Measurements from ENCODE around the gene PAPPA2. TPM values are rescaled to one million over a fixed set of nuclear protein-coding genes. Genes with fewer than 3 reads are reported as not detected.
"Not testable (repeated sequence)": the region's sequence is repeated elsewhere in the genome, so short reads cannot be mapped to it uniquely, and the experiment has no call there.

Gene PAPPA2
- total RNA-seq, 4 donors from 2014 or later, result 0.55 to 3.3 (median 2.2) TPM; not detected in 1

DNA sequence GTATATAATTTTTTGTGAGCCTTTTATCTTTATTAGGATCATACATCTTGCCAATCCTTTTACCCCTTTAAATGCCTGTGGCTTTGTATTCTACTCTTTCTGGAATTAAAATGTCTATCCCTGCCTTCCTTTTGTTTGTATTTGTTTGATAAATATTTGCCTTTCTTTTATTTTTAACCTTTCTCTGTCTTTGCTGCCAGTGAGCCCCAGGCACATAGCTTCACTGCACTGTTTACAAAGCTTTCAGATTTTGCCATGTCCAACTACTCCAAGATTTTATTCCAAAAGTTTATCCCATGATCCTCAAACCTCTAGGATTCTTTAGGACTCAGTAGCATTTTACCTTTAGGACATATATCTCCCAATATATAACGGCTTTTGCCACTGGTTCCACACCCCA is 281.2 kb downstream of the PAPPA2 start:
- TF ChIP-seq POLR2A (IDR thresholded peaks at IDR 0.05) (no peak), POLR2AphosphoS5 (IDR thresholded peaks at IDR 0.05) (no peak), EP300 (IDR thresholded peaks at IDR 0.05; ENCODE audit: low read depth) (no peak)
- TF ChIP-seq, protein P1, sequence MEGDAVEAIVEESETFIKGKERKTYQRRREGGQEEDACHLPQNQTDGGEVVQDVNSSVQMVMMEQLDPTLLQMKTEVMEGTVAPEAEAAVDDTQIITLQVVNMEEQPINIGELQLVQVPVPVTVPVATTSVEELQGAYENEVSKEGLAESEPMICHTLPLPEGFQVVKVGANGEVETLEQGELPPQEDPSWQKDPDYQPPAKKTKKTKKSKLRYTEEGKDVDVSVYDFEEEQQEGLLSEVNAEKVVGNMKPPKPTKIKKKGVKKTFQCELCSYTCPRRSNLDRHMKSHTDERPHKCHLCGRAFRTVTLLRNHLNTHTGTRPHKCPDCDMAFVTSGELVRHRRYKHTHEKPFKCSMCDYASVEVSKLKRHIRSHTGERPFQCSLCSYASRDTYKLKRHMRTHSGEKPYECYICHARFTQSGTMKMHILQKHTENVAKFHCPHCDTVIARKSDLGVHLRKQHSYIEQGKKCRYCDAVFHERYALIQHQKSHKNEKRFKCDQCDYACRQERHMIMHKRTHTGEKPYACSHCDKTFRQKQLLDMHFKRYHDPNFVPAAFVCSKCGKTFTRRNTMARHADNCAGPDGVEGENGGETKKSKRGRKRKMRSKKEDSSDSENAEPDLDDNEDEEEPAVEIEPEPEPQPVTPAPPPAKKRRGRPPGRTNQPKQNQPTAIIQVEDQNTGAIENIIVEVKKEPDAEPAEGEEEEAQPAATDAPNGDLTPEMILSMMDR (IDR thresholded peaks at IDR 0.05), result no peak
- H3K4me1 ChIP-seq, result no peaks in the 10 kb centered on the region
- no peaks in the 10 kb centered on the region for H3K9me3 ChIP-seq
- H3K27ac ChIP-seq, result no peak overlapping the region
- intact Hi-C loops (cut with DNase I; ENCODE audit: low total_unique reads), result no loop called here
- in situ Hi-C loops (cut with MboI; ENCODE audit: low pct_ligation_motif_present in 1 of 4, low pct_unique_long_range_greater_than_20kb in 1 of 4, low sequenced_read_pairs in 3 of 4), result no loop called here
- no peak overlapping the region for H3K4me3 ChIP-seq
- H3K27me3 ChIP-seq, result no peaks in the 10 kb centered on the region
- no peaks in the 10 kb centered on the region for H3K36me3 ChIP-seq
- DNase-seq, result no peak
- WGBS, 2 donors (ENCODE audit: low coverage in 1 of 2), result 45 to 68% methylated on average over 1 of the region's 1 CpG

DNA sequence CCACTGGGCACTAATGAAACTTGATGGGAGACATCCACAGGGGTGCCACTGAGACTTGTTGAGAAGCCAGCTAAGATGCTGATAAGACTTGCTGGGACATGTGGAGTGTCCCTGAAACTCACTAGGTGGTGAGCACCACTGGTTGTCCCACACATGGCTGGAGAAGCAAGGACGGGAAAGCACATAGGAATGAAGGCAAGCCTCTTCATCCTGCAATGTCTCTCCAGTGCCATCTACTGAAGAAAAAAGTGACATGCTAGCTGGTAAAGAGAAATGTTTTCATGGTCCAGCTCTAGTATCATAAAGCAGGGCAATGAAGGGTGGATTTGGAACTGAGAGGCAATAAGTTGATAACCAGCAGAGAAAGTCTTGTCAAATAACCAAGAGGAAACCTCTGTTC is 283.0 kb downstream of the PAPPA2 start:
- TF ChIP-seq POLR2AphosphoS5 (IDR thresholded peaks at IDR 0.05) (no peak), EP300 (IDR thresholded peaks at IDR 0.05; ENCODE audit: low read depth) (no peak), POLR2A (IDR thresholded peaks at IDR 0.05) (no peak)
- TF ChIP-seq, protein P1 (IDR thresholded peaks at IDR 0.05), result no peak
- H3K36me3 ChIP-seq, result no peaks in the 10 kb centered on the region
- no peak overlapping the region for H3K27ac ChIP-seq
- no peaks in the 10 kb centered on the region for H3K9me3 ChIP-seq
- no peak for DNase-seq
- in situ Hi-C loops (cut with MboI; ENCODE audit: low pct_ligation_motif_present in 1 of 4, low pct_unique_long_range_greater_than_20kb in 1 of 4, low sequenced_read_pairs in 3 of 4) (no loop called here), intact Hi-C loops (cut with DNase I; ENCODE audit: low total_unique reads) (no loop called here)
- no peaks in the 10 kb centered on the region for H3K4me1 ChIP-seq
- H3K27me3 ChIP-seq, result no peaks in the 10 kb centered on the region
- WGBS, 2 donors (ENCODE audit: low coverage in 1 of 2), result 61% methylated on average over 1 of the region's 1 CpG; no CpG with 5 or more reads in 1 of the 2 donors
- H3K4me3 ChIP-seq, result no peak overlapping the region

DNA sequence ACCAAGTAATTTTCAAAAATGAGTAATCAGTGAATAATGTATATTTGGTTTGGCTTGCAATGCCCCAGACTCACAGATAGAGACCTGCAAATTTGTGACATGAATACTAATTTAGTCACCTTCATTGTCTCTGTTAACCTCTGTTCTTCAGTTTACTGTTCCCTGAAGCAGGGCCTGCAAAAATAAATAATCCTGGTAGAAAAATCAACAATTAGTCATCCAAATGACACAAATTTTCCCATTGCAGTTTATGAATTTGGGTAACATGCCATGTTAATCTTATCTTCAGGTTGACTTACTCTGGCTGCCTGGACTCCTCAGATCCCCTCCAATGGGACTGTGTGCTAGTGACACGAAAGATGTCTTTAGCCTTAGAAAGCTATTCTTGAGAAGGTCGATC is 289.5 kb downstream of the PAPPA2 start:
- 82 to 84% methylated on average over 2 of the region's 2 CpGs for WGBS, 2 donors (ENCODE audit: low coverage in 1 of 2)
- H3K27me3 ChIP-seq, result no peaks in the 10 kb centered on the region
- H3K36me3 ChIP-seq, result no peaks in the 10 kb centered on the region
- in situ Hi-C loops (cut with MboI; ENCODE audit: low pct_ligation_motif_present in 1 of 4, low pct_unique_long_range_greater_than_20kb in 1 of 4, low sequenced_read_pairs in 3 of 4), result no loop called here
- no peaks in the 10 kb centered on the region for H3K4me1 ChIP-seq
- H3K27ac ChIP-seq, result no peak overlapping the region
- TF ChIP-seq POLR2AphosphoS5 (IDR thresholded peaks at IDR 0.05) (no peak), EP300 (IDR thresholded peaks at IDR 0.05; ENCODE audit: low read depth) (no peak), POLR2A (IDR thresholded peaks at IDR 0.05) (no peak)
- TF ChIP-seq, protein P1 (IDR thresholded peaks at IDR 0.05), result no peak
- no peaks in the 10 kb centered on the region for H3K9me3 ChIP-seq
- intact Hi-C loops (cut with DNase I; ENCODE audit: low total_unique reads), result no loop called here
- H3K4me3 ChIP-seq, result no peak overlapping the region
- DNase-seq, result no peak

DNA sequence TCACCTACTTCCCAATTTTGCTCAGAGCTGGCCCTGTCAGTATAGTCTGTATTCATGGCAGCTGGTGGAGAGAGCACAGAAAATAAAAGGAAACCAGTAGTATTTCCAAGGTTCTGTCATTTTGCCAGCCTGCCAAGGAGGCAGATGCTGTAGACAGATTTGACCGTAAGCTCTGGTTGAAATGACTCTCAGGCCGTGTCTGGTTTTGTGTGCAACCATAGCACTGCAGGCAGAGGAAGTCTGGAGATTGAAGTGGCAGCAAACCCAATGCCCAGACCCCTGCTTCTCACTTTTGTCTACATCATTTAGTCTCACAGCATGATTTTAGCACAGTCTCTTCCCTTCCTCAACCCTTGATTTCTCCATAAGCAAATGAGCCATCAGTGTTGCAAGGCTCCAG is 291.7 kb downstream of the PAPPA2 start:
- no peak for TF ChIP-seq POLR2AphosphoS5 (IDR thresholded peaks at IDR 0.05)
- no peak for TF ChIP-seq EP300 (IDR thresholded peaks at IDR 0.05; ENCODE audit: low read depth)
- no peak for TF ChIP-seq POLR2A (IDR thresholded peaks at IDR 0.05)
- TF ChIP-seq, protein P1 (IDR thresholded peaks at IDR 0.05), result no peak
- no peaks in the 10 kb centered on the region for H3K9me3 ChIP-seq
- no peak for DNase-seq
- no peak overlapping the region for H3K4me3 ChIP-seq
- in situ Hi-C loops (cut with MboI; ENCODE audit: low pct_ligation_motif_present in 1 of 4, low pct_unique_long_range_greater_than_20kb in 1 of 4, low sequenced_read_pairs in 3 of 4) (no loop called here), intact Hi-C loops (cut with DNase I; ENCODE audit: low total_unique reads) (loop anchor here (5.0 kb wide), 1 partner anchor 1073 kb away; no protein-coding TSS in a partner anchor)
- WGBS, 2 donors (ENCODE audit: low coverage in 1 of 2), result 46 to 88% methylated on average over 2 of the region's 2 CpGs
- H3K27me3 ChIP-seq, result no peaks in the 10 kb centered on the region
- no peaks in the 10 kb centered on the region for H3K36me3 ChIP-seq
- H3K4me1 ChIP-seq, result no peaks in the 10 kb centered on the region
- H3K27ac ChIP-seq, result no peak overlapping the region

DNA sequence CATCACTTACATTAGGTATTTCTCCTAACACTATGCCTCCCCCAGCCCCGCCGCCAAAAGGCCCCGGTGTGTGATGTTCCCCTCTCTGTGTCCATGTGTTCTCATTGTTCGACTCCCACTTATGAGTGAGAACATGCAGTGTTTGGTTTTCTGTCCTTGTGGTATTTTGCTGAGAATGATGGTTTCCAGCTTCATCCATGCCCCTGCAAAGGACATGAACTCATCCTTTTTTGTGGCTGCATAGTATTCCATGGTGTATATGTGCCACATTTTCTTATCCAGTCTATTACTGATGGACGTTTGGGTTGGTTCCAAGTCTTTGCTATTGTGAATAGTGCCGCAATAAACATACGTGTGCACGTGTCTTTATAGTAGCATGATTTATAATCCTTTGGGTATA is 293.8 kb downstream of the PAPPA2 start:
- H3K27me3 ChIP-seq; H3K27ac ChIP-seq; H3K4me3 ChIP-seq; H3K9me3 ChIP-seq; H3K36me3 ChIP-seq; in situ Hi-C loops (cut with MboI; ENCODE audit: low pct_ligation_motif_present in 1 of 4, low pct_unique_long_range_greater_than_20kb in 1 of 4, low sequenced_read_pairs in 3 of 4); DNase-seq; H3K4me1 ChIP-seq: not testable (repeated sequence)
- intact Hi-C loops (cut with DNase I; ENCODE audit: low total_unique reads), result loop anchor here (5.0 kb wide), 1 partner anchor 1070 kb away; no protein-coding TSS in a partner anchor
- WGBS, 2 donors (ENCODE audit: low coverage in 1 of 2), result 86% methylated on average over 7 to 8 of the region's 8 CpGs

Data from transverse colon (tissue), 4 donors.